ENCODE data around the gene KIF26B.

Gene KIF26B

DNA sequence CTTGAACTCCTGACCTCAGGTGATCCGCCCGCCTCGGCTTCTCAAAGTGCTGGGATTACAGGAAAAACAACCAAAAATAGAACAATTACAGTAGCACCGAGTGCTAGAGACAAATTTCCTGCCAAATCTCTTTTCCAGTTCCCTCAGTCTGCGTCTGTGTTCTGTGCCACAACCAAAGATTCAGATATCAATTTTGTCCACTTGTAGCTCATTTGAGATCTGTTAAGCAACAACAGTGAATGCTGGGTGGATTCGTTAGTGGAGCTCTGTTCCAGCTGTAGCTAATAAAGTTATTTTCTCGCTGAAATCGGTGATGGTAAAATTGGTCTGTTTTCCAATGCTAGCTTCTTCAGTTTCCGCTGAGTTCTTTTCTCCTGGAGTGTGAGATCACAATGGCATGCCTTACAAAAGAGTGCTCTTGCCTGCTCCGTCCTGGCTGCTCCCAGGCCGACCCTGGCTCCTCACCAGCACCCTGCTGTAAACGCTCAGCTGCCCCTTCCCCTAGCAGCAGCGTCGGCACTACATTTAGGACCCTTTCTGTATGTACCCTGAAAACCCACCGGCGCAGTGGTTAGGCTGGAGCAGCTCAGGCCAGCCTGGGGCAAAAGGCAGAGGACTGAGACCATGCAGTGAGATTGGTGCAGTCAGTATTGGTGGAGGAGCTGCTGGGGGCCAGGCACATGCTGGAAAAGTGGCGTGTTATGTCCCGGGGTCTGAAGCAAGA, 395.4 kb downstream of the KIF26B start:
- intact Hi-C loops (cut with micrococcal nuclease), result no loop called here
- H3K27ac Mint-ChIP-seq, result no peak overlapping the region
- H3K4me1 Mint-ChIP-seq (ENCODE audit: low read depth), result no peaks in the 10 kb centered on the region
- H3K36me3 Mint-ChIP-seq (ENCODE audit: low read depth), result no peaks in the 10 kb centered on the region
- H3K4me3 Mint-ChIP-seq, result no peak overlapping the region
- no peaks in the 10 kb centered on the region for H3K9me3 Mint-ChIP-seq
- H3K27me3 Mint-ChIP-seq, result peaks cover 22% of the 10 kb centered on the region

DNA sequence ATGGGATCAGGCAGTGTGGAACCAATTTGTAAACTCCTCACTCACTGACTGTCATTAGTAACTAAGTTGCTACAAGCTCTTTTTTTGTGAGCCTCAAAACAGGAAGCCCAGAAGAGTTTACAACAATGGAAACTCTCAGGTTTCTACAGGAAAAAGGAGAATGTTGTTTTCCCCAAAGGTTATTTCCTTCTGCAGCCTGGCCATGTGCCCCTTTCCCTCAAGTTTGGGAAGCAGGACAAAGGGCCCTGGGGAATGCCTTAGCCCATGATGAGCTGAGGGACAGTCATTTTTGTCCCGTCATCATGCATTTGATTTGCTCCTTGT, 395.9 kb downstream of the KIF26B start:
- H3K4me1 Mint-ChIP-seq (ENCODE audit: low read depth), result no peaks in the 10 kb centered on the region
- intact Hi-C loops (cut with micrococcal nuclease), result no loop called here
- no peak overlapping the region for H3K27ac Mint-ChIP-seq
- H3K27me3 Mint-ChIP-seq, result peaks cover 24% of the 10 kb centered on the region
- H3K4me3 Mint-ChIP-seq, result no peak overlapping the region
- H3K9me3 Mint-ChIP-seq, result no peaks in the 10 kb centered on the region
- H3K36me3 Mint-ChIP-seq (ENCODE audit: low read depth), result no peaks in the 10 kb centered on the region

DNA sequence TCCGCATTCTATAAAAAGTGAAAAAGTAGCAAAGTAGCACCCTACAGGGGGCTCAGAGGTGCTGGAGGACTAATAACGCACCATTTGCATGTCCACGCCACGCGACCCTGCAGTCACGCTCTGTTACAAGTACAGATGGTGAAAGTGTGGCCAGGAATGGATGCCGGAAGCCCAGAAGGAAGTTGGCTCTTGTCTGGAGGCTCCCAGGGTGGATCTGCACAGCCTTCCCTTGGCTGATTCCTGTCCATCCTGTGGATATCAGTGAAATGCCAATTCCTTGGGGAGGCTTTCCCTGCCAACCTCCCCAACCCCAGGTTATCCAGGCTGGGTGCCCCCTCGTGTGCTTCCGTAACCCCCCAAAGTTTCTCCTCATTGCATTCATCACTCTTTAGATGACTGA, 396.8 kb downstream of the KIF26B start:
- Mint-ChIP-seq H3K36me3 (ENCODE audit: low read depth) (no peaks in the 10 kb centered on the region), H3K27me3 (peaks cover 24% of the 10 kb centered on the region), H3K4me1 (ENCODE audit: low read depth) (no peaks in the 10 kb centered on the region), H3K9me3 (no peaks in the 10 kb centered on the region), H3K27ac (no peak overlapping the region), H3K4me3 (no peak overlapping the region)
- intact Hi-C loops (cut with micrococcal nuclease), result no loop called here

DNA sequence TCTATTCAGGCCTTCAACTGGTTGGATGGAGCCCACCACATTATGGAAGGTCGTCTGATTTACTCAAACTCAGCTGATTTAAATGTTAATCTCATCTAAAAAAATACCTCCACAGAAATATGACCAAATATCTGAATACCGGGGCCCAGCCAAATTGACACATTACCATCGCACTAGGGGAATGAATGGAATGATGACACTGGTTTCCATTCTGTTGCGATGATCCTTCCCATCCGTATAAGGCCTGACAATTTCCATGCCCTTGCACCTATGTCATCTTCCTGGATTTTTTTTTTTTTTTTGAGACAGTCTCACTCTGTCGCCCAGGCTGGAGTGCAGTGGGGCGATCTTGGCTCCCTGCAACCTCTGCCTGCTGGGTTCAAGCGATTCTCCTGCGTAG, 397.5 kb downstream of the KIF26B start:
- Mint-ChIP-seq H3K4me3 (no peak overlapping the region), H3K4me1 (ENCODE audit: low read depth) (no peaks in the 10 kb centered on the region)

DNA sequence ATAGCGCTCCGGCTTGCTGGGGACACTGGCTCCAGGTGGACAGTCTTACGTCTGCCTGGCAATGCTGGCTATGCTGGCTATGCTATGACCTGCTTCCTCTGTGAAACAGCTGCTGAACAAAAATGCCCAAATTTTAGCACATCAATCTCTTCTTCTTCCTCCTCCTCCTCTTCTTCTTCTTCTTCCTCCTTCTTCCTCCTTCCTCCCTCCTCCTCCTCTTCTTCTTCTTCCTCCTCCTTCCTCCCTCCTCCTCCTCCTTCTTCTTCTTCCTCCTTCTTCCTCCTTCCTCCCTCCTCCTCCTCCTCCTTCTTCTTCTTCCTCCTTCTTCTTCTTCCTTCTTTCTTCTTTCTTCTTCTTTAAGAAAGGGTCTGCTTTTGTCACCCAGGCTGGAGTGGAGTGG, 401.3 kb downstream of the KIF26B start:
- Mint-ChIP-seq H3K27ac (no peak overlapping the region), H3K27me3 (peaks cover 9% of the 10 kb centered on the region), H3K4me1 (ENCODE audit: low read depth) (no peaks in the 10 kb centered on the region), H3K36me3 (ENCODE audit: low read depth) (no peaks in the 10 kb centered on the region), H3K4me3 (no peak overlapping the region), H3K9me3 (no peaks in the 10 kb centered on the region)
- intact Hi-C loops (cut with micrococcal nuclease), result no loop called here

More for the DNA sequence above, 397.5 kb downstream of the KIF26B start:
- intact Hi-C loops (cut with micrococcal nuclease), result no loop called here
- Mint-ChIP-seq H3K9me3 (no peaks in the 10 kb centered on the region), H3K36me3 (ENCODE audit: low read depth) (no peaks in the 10 kb centered on the region), H3K27me3 (peaks cover 21% of the 10 kb centered on the region), H3K27ac (no peak overlapping the region)

DNA sequence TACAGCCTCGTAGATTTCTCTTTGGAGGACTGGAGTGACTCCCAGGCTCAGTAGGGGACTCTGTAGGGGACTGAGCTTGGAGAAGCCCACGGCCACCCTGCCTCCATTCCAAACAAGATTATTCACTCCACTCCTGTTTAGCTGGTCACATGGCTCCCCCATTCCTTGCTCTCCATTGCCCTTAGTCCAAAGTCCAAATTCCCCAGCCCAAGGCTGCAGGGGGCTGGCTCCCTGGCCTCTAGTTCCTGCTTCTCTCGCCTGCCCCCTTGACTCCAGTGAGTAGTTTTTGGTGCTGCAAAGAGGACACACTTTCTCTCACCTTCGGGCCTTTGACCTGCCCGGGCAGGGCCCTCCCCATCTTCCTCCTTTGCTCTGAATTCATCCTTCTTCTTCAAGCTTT, 403.3 kb downstream of the KIF26B start:
- H3K36me3 Mint-ChIP-seq (ENCODE audit: low read depth), result no peaks in the 10 kb centered on the region
- intact Hi-C loops (cut with micrococcal nuclease), result no loop called here
- no peak overlapping the region for H3K4me3 Mint-ChIP-seq
- H3K27ac Mint-ChIP-seq, result no peak overlapping the region
- peaks cover 8% of the 10 kb centered on the region for H3K27me3 Mint-ChIP-seq
- no peaks in the 10 kb centered on the region for H3K4me1 Mint-ChIP-seq (ENCODE audit: low read depth)
- no peaks in the 10 kb centered on the region for H3K9me3 Mint-ChIP-seq

DNA sequence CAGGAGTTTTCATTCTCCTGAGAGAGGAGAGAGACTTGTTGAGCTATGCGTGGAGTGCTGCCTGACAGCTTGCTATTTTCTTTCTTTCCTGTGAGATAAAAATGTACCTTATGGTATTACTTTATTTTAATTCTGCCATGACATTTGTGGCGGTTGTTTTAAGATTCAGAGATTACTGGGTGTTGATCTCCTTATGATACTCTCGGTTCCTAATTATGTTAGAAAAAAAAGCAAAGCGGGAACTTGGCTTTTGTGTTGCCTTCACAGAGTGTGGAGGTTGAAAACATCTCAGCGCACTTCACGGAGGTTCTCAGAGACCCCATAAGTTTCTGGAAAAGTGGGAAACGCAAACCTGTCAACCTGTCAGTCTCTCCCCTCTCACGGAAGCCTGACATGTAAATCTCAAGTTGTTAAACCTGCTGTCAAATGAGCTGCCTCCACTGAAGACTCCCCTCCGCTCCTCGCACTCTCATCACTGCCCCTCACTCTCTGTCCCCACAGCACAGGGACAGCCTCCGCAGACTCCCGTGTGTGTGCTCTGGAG, 405.6 kb downstream of the KIF26B start:
- H3K9me3 Mint-ChIP-seq, result no peaks in the 10 kb centered on the region
- H3K36me3 Mint-ChIP-seq (ENCODE audit: low read depth), result no peaks in the 10 kb centered on the region
- H3K4me3 Mint-ChIP-seq, result no peak overlapping the region
- peaks cover 2% of the 10 kb centered on the region for H3K27me3 Mint-ChIP-seq
- intact Hi-C loops (cut with micrococcal nuclease), result no loop called here
- H3K4me1 Mint-ChIP-seq (ENCODE audit: low read depth), result no peaks in the 10 kb centered on the region
- no peak overlapping the region for H3K27ac Mint-ChIP-seq

DNA sequence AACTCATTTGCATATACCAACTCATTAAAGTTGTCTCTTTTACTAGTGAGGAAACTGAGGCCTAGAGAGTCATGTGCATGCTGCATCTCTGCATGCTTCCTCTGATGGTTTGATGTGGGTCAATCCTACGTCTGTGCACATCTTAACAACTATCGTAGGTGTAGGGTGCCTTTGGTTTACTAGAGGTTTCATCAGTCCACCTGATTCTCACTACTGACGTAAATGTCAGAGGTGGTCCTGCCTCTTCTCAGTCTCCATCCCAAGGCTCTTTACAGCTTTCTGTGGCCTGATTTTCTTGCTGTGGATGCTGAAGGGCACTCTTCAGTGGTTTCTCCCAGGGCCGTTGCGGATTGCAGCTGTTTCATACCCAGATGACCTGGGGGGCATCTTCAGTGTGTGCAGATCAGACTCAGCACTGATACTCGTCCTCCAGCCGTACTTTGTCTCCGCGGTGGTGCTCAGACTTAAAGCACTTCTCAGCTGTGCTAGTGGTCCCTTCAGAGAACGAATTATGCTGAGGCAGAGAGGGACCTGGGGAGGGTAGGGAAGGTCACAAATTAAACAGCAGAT, 407.0 kb downstream of the KIF26B start:
- intact Hi-C loops (cut with micrococcal nuclease), result no loop called here
- H3K36me3 Mint-ChIP-seq (ENCODE audit: low read depth), result no peaks in the 10 kb centered on the region
- no peak overlapping the region for H3K27ac Mint-ChIP-seq
- H3K4me3 Mint-ChIP-seq, result no peak overlapping the region
- H3K27me3 Mint-ChIP-seq, result peaks cover 2% of the 10 kb centered on the region
- no peaks in the 10 kb centered on the region for H3K9me3 Mint-ChIP-seq
- H3K4me1 Mint-ChIP-seq (ENCODE audit: low read depth), result no peaks in the 10 kb centered on the region

DNA sequence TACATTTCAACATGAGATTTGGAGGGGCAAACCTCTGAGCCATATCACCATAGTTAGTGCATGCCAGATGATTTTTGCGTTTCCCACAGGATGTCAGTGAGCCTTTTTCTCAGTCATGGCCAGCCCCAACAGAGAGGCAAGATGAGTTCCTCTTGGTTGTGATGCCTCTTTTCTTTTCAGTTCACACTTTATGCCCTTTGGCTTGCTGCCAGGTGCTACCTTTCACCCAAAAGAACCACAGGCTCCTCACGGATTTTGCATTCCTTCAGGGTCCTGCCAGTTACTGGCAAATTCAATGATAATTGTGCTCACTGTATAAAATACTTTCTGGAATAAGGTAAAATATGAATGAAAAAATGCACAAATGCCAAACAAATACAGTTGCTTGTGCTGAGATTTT, 411.3 kb downstream of the KIF26B start:
- H3K27me3 Mint-ChIP-seq, result peaks cover 1% of the 10 kb centered on the region
- H3K4me1 Mint-ChIP-seq (ENCODE audit: low read depth), result no peaks in the 10 kb centered on the region
- H3K27ac Mint-ChIP-seq, result no peak overlapping the region
- intact Hi-C loops (cut with micrococcal nuclease), result no loop called here
- H3K4me3 Mint-ChIP-seq, result no peak overlapping the region
- H3K9me3 Mint-ChIP-seq, result no peaks in the 10 kb centered on the region
- H3K36me3 Mint-ChIP-seq (ENCODE audit: low read depth), result no peaks in the 10 kb centered on the region

DNA sequence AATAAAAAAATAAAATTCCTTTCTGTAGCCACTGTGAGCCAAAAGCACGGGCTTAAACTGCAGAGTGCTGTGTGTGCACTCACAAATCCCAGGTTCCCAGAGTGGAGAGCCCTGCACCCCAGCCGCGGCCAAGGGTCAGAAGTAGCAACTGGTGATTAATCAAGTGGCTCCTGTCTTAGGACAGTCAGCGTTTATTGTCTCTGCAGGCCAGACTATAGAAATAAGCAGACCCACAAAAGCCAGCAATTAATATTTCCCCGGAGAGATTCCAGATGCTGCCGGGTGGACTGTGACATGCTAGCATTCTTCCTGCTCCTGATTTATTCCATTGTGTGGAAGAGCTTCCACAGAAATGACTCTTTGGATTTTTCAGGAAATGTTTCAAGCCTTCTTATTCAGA, 412.2 kb downstream of the KIF26B start:
- intact Hi-C loops (cut with micrococcal nuclease), result no loop called here
- no peaks in the 10 kb centered on the region for H3K4me1 Mint-ChIP-seq (ENCODE audit: low read depth)
- H3K36me3 Mint-ChIP-seq (ENCODE audit: low read depth), result no peaks in the 10 kb centered on the region
- no peak overlapping the region for H3K27ac Mint-ChIP-seq
- peaks cover 3% of the 10 kb centered on the region for H3K27me3 Mint-ChIP-seq
- no peak overlapping the region for H3K4me3 Mint-ChIP-seq
- H3K9me3 Mint-ChIP-seq, result no peaks in the 10 kb centered on the region

DNA sequence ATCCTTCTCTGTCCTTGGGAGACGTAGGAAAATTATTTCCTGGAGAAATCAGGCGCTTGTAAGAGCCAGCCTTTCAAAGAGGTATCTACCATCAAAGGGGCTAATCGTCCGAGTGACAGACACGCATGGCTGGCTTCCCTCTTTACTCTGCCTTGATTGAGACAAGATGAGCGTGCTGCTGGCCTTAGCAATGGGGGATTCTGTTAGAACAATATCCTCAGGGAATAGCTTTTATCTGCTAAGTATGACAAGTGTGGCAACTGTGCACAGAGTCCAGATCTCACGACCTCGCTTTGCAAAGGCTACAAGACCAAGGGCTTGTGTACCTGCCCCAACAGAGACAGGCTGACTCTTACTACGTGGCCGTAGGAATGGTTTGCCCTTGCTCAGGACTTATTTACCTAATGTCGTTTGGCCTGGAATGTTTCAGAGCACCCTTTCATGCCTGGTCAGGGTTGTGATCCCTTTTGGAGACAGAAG, 417.1 kb downstream of the KIF26B start:
- Mint-ChIP-seq H3K4me1 (ENCODE audit: low read depth) (no peaks in the 10 kb centered on the region), H3K36me3 (ENCODE audit: low read depth) (no peaks in the 10 kb centered on the region), H3K4me3 (no peak overlapping the region), H3K9me3 (no peaks in the 10 kb centered on the region), H3K27me3 (peaks cover 3% of the 10 kb centered on the region), H3K27ac (no peak overlapping the region)
- intact Hi-C loops (cut with micrococcal nuclease), result no loop called here

DNA sequence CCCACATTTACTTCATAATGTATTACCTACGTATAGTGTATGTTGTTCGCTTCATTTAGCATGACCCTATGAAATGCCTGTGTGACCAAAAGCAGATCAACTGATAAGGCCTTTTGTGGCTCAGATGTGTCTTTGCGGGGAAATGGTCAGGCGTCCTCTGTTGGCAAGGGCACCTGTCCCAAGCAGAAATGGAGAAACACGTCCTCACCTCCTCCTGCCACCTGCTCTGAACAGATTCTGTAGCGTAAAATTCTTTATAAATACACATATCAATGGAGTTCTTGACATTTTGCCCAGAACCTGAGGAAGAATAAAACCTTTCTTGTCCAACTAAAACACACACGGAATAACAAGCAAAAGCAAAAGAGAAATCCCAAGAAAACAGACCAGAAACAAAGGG, 417.9 kb downstream of the KIF26B start:
- Mint-ChIP-seq H3K9me3 (no peaks in the 10 kb centered on the region), H3K27me3 (peaks cover 6% of the 10 kb centered on the region), H3K27ac (no peak overlapping the region), H3K4me1 (ENCODE audit: low read depth) (no peaks in the 10 kb centered on the region), H3K4me3 (no peak overlapping the region), H3K36me3 (ENCODE audit: low read depth) (no peaks in the 10 kb centered on the region)
- intact Hi-C loops (cut with micrococcal nuclease), result no loop called here

DNA sequence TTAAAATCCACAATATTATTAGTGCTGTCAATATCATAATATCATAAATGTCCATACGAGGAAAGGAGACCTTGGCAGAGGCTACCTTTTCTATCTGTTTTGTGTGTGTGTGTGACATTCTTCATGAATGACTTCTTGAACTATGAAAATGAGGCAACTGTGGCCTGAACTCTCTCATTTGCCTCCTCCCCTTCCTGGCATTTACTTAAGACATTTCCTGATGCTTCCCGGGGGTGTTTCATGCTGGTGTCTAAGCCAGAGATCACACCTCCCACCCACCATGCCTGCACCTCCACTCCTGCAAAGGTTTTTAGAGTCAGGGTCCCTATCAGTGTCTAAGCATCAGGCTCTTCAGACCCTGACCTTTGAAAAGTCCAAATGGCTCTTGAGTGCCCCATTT, 420.9 kb downstream of the KIF26B start:
- Mint-ChIP-seq H3K4me1 (ENCODE audit: low read depth) (no peaks in the 10 kb centered on the region), H3K27me3 (peaks cover 9% of the 10 kb centered on the region), H3K4me3 (no peak overlapping the region), H3K36me3 (ENCODE audit: low read depth) (no peaks in the 10 kb centered on the region), H3K27ac (no peak overlapping the region), H3K9me3 (no peaks in the 10 kb centered on the region)
- intact Hi-C loops (cut with micrococcal nuclease), result no loop called here

DNA sequence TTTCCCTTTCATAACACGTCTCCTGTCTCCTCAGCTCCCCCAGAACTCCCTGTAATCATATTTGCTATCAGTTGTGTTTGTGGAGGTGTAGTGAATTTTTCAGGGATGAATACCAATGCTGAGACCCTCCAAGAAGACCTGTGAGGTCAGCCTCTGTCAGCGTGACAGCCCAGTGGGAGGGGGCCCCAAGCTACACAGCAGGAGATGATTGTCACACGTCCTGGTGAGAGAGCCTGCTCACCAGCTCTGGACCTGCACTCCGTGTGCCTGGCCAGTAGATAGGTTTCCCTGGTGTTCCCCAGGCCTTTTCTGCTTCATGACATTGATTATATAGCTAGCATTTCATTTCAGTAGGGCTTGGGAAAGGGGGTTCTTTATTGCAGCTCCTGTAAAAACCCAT, 421.5 kb downstream of the KIF26B start:
- intact Hi-C loops (cut with micrococcal nuclease), result no loop called here
- H3K4me3 Mint-ChIP-seq, result no peak overlapping the region
- no peak overlapping the region for H3K27ac Mint-ChIP-seq
- H3K27me3 Mint-ChIP-seq, result peaks cover 9% of the 10 kb centered on the region
- H3K9me3 Mint-ChIP-seq, result no peaks in the 10 kb centered on the region
- H3K4me1 Mint-ChIP-seq (ENCODE audit: low read depth), result no peaks in the 10 kb centered on the region
- no peaks in the 10 kb centered on the region for H3K36me3 Mint-ChIP-seq (ENCODE audit: low read depth)

Data from dendritic cell treated with granulocyte-macrophage colony-stimulating factor and Interleukin-4, amounts not matched to agents 40 ng/mL and 50 ng/mL, for 4 days (primary cell).